OCI-LY1 (cell line): ENCODE results near the gene YDJC.

Experiments used
- H2AFZ ChIP-seq: fragments of 200-600 bp; sonication (generic), shearing (Covaris generic); 2 replicates; pipeline ENCODE4 v1.6.0; 2014; ENCODE audit warnings: antibody characterized with exemption, mild to moderate bottlenecking, low read length
- H3F3A ChIP-seq: fragments of 200-600 bp; sonication (generic), shearing (Covaris generic); 2 replicates; pipeline ENCODE4 v1.6.0; 2014; ENCODE audit warnings: mild to moderate bottlenecking, antibody characterized with exemption, low read length, moderate library complexity; ENCODE audit not compliant: insufficient read depth
- H3K27ac ChIP-seq: fragments of 200-600 bp; sonication (generic); 2 replicates; pipeline ENCODE4 v1.5.1; 2014; ENCODE audit warnings: low read length, mixed run types, mild to moderate bottlenecking, low read depth; ENCODE audit not compliant: poor library complexity, severe bottlenecking
- H3K27me3 ChIP-seq: fragments of 200-600 bp; sonication (generic); 2 replicates; pipeline ENCODE4 v1.6.0; 2014; ENCODE audit warnings: antibody characterized with exemption, mild to moderate bottlenecking, low read length, moderate library complexity; ENCODE audit not compliant: insufficient read depth
- H3K36me3 ChIP-seq: fragments of 200-600 bp; sonication (generic); 2 replicates; pipeline ENCODE4 v1.6.1; 2014; ENCODE audit warnings: mild to moderate bottlenecking, antibody characterized with exemption, low read length, moderate library complexity, mixed read lengths; ENCODE audit not compliant: insufficient read depth
- H3K4me1 ChIP-seq: fragments of 200-600 bp; sonication (generic); 2 replicates; pipeline ENCODE4 v1.5.1; 2014; ENCODE audit warnings: mild to moderate bottlenecking, low read length, moderate library complexity; ENCODE audit not compliant: insufficient read depth, severe bottlenecking
- H3K4me2 ChIP-seq: fragments of 200-600 bp; sonication (generic), shearing (Covaris generic); 2 replicates; pipeline ENCODE4 v1.6.1; 2014; ENCODE audit warnings: low read length
- H3K4me3 ChIP-seq: fragments of 200-600 bp; sonication (generic); 2 replicates; pipeline ENCODE4 v1.5.1; 2014; ENCODE audit warnings: low read length, low read depth, mild to moderate bottlenecking, mixed read lengths; ENCODE audit not compliant: poor library complexity, severe bottlenecking
- H3K79me2 ChIP-seq: fragments of 200-600 bp; shearing (Covaris generic); 2 replicates; pipeline ENCODE4 v1.6.1; 2016; ENCODE audit warnings: mixed run types, low read length, mixed read lengths; ENCODE audit not compliant: insufficient read depth
- H3K9ac ChIP-seq: fragments of 200-600 bp; sonication (generic), shearing (Covaris generic); 2 replicates; pipeline ENCODE4 v1.6.1; 2014; ENCODE audit warnings: mild to moderate bottlenecking, low read length, mixed read lengths
- H3K9me2 ChIP-seq: fragments of 200-600 bp; sonication (generic), shearing (Covaris generic); 2 replicates; pipeline ENCODE4 v1.6.1; 2014; ENCODE audit warnings: low read depth, mild to moderate bottlenecking, low read length, mixed read lengths
- H3K9me3 ChIP-seq: fragments of 200-600 bp; shearing (Covaris generic); 2 replicates; pipeline ENCODE4 v1.6.1; 2014; ENCODE audit warnings: low read length, mixed read lengths
- H4K20me1 ChIP-seq: fragments of 200-600 bp; sonication (generic), shearing (Covaris generic); 2 replicates; pipeline ENCODE4 v1.6.0; 2016; ENCODE audit warnings: mild to moderate bottlenecking, low read length; ENCODE audit not compliant: insufficient read depth
- CTCF ChIP-seq: fragments of 200-600 bp; sonication (generic), shearing (Covaris generic); IDR thresholded peaks from 2 replicates; pipeline ENCODE4 v1.5.1; 2017; ENCODE audit warnings: mild to moderate bottlenecking, antibody characterized with exemption, low read length, moderate library complexity, mixed read lengths
- EZH2 ChIP-seq: fragments of 200-600 bp; sonication (generic), shearing (Covaris generic); IDR thresholded peaks from 2 replicates; pipeline ENCODE4 v1.8.0; 2017; ENCODE audit warnings: borderline replicate concordance, mixed run types, mild to moderate bottlenecking, antibody characterized with exemption, low read length, moderate library complexity, mixed read lengths

YDJC gene

DNA sequence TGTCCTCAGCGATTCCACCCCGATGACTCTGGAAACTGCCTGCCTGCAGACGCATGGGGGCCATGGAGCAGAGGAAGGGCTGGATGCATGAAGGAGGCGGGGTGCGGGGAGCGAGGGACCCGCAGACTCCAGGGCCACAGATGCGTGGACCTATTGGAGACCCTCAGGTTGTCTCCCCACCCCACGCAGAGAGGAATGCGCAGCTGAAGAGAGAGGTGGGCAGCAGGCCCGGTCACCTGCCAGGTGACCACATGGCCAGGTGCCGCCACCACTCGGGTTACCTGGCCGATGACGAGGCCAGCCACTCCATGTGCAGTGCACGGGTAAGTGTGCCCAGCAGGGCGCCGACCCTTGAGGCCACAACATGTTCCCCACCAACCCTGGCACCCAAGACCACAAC is 3.1 kb upstream of the YDJC start:
- Histone ChIP-seq H3K36me3 (peaks cover 7% of the 10 kb centered on the region), H4K20me1 (no peaks in the 10 kb centered on the region), H3K4me3 (no peak overlapping the region), H3K4me1 (peaks cover 19% of the 10 kb centered on the region), H3K27me3 (no peaks in the 10 kb centered on the region; the same call in 1 of the 2 replicates), H3K4me2 (no peak overlapping the region), H3F3A (no peaks in the 10 kb centered on the region), H3K27ac (no peak overlapping the region), H3K9me2 (no peaks in the 10 kb centered on the region), H2AFZ (no peak overlapping the region), H3K9me3 (no peaks in the 10 kb centered on the region), H3K9ac (no peak overlapping the region), H3K79me2 (peaks cover 3% of the 10 kb centered on the region; the same call in 1 of the 2 replicates)
- no peak for TF ChIP-seq CTCF
- no peak for TF ChIP-seq EZH2

- Histone ChIP-seq H3F3A (no peaks in the 10 kb centered on the region), H2AFZ (no peak within 1 kb of the TSS), H3K4me3 (no peak within 1 kb of the TSS), H3K4me1 (peaks cover 23% of the 10 kb centered on the region), H3K79me2 (peaks cover 4% of the 10 kb centered on the region; the same call in 1 of the 2 replicates), H3K36me3 (peaks cover 13% of the 10 kb centered on the region), H3K9me3 (no peaks in the 10 kb centered on the region), H3K9me2 (no peaks in the 10 kb centered on the region), H3K9ac (no peak within 1 kb of the TSS), H3K27me3 (no peaks in the 10 kb centered on the region; the same call in 1 of the 2 replicates), H3K27ac (no peak within 1 kb of the TSS), H3K4me2 (no peak within 1 kb of the TSS), H4K20me1 (no peaks in the 10 kb centered on the region)
- TF ChIP-seq CTCF (no peak), EZH2 (no peak)
These were observed 2.5 kb upstream of the YDJC start, which contains the start of gene CCDC116 for GRCh38 chr22:21632237-21632895. TSS of gene CCDC116 (plus strand) at chr22:21632760. CDS start at chr22:21633182, 422 bp downstream.

- no peaks in the 10 kb centered on the region for H4K20me1 ChIP-seq
These were observed 1.2 kb upstream of the YDJC start for GRCh38 chr22:21631025-21631424.

More at GRCh38 chr22:21631025-21631424, 1.2 kb upstream of the YDJC start:
- H3K4me3 ChIP-seq = no peak overlapping the region
- peaks cover 36% of the 10 kb centered on the region for H3K4me1 ChIP-seq
- no peaks in the 10 kb centered on the region for H3K9me2 ChIP-seq
- H3K9ac ChIP-seq = no peak overlapping the region
- no peak overlapping the region for H3K4me2 ChIP-seq
- TF ChIP-seq EZH2 (no peak), CTCF (no peak)
- H2AFZ ChIP-seq = no peak overlapping the region
- H3F3A ChIP-seq = no peaks in the 10 kb centered on the region
- H3K79me2 ChIP-seq = peaks cover 4% of the 10 kb centered on the region; the same call in 1 of the 2 replicates
- peaks cover 21% of the 10 kb centered on the region for H3K36me3 ChIP-seq
- no peaks in the 10 kb centered on the region; the same call in 1 of the 2 replicates for H3K27me3 ChIP-seq
- H3K27ac ChIP-seq = no peak overlapping the region
- H3K9me3 ChIP-seq = no peaks in the 10 kb centered on the region
